CD4-positive, CD25-positive, alpha-beta regulatory T cell (primary cell): ENCODE measurements around the gene IFT22. TPM values are rescaled to one million over a fixed set of nuclear protein-coding genes. Genes with fewer than 3 reads are reported as not detected.
"Not testable (repeated sequence)": the region's sequence is repeated elsewhere in the genome, so short reads cannot be mapped to it uniquely, and the experiment has no call there.

ENCODE experiments used
- ATAC-seq, 2 donors: fragments of 150-1000 bp; cut with Tn5 transposase; one replicate each; pipeline ENCODE4 v1.10.0; 2021; ENCODE audit warnings: low read depth in 2 of 2, moderate number of reproducible peaks in 2 of 2, moderate library complexity in 1 of 2
- DNase-seq, 3 donors: peaks; one replicate each; pipeline versions ENCODE4 v3.0.0 to v3.0.0-alpha.2; 2012 to 2022; ENCODE audit warnings: mixed read lengths in 1 of 3
- H3K27ac ChIP-seq: one replicate; pipeline ENCODE4 v1.7.0; 2013; ENCODE audit warnings: mild to moderate bottlenecking, low read length; ENCODE audit not compliant: insufficient read depth, poor library complexity, severe bottlenecking
- H3K27me3 ChIP-seq: one replicate; pipeline ENCODE4 v1.7.0; 2013; ENCODE audit warnings: low read length; ENCODE audit not compliant: control insufficient read depth, insufficient read depth
- H3K36me3 ChIP-seq: one replicate; pipeline ENCODE4 v1.7.0; 2013; ENCODE audit warnings: mild to moderate bottlenecking, low read length, moderate library complexity; ENCODE audit not compliant: control insufficient read depth, insufficient read depth
- H3K4me1 ChIP-seq: 2 replicates; pipeline ENCODE4 v1.7.0; 2013; ENCODE audit warnings: mild to moderate bottlenecking, low read length; ENCODE audit not compliant: insufficient read depth, control insufficient read depth, poor library complexity, severe bottlenecking
- H3K4me3 ChIP-seq: one replicate; pipeline ENCODE4 v1.7.0; 2013; ENCODE audit warnings: low read depth, mild to moderate bottlenecking, low read length, moderate library complexity
- H3K9me3 ChIP-seq, 2 experiments: 1 replicate in 1 of 2; 2 replicates in 1 of 2; pipeline ENCODE4 v1.7.0; 2013; ENCODE audit warnings: low read length in 2 of 2, mild to moderate bottlenecking in 1 of 2, moderate library complexity in 1 of 2; ENCODE audit not compliant: control insufficient read depth in 2 of 2
- H3K27ac Mint-ChIP-seq, 3 donors: one replicate each; pipeline ENCODE4 v1.8.0; 2020 to 2022; ENCODE audit warnings: mild to moderate bottlenecking in 3 of 3, mixed read lengths in 3 of 3, moderate library complexity in 2 of 3
- H3K27me3 Mint-ChIP-seq: one replicate; pipeline ENCODE4 v1.8.0; 2022; ENCODE audit warnings: mild to moderate bottlenecking, mixed read lengths
- H3K36me3 Mint-ChIP-seq: one replicate; pipeline ENCODE4 v1.8.0; 2020; ENCODE audit warnings: mixed read lengths
- H3K4me1 Mint-ChIP-seq, 4 donors: one replicate each; pipeline ENCODE4 v1.8.0; 2020 to 2022; ENCODE audit warnings: mixed read lengths in 4 of 4, mild to moderate bottlenecking in 1 of 4
- H3K4me3 Mint-ChIP-seq, 4 donors: one replicate each; pipeline ENCODE4 v1.8.0; 2020 to 2022; ENCODE audit warnings: mild to moderate bottlenecking in 4 of 4, mixed read lengths in 4 of 4, moderate library complexity in 3 of 4
- H3K9me3 Mint-ChIP-seq, 7 donors: one replicate each; pipeline ENCODE4 v1.8.0; 2020 to 2022; ENCODE audit warnings: mixed read lengths in 7 of 7, mild to moderate bottlenecking in 3 of 7, moderate library complexity in 2 of 7
- polyA plus RNA-seq, 4 donors: library from polyadenylated mRNA; unstranded; fragments of 300-500 nt; fragmentation: Illumina TruSeq; gene quantifications; one replicate each; pipeline ENCODE4 v1.2.3, GENCODE V29; 2021
- total RNA-seq: library from RNA; stranded (reverse); gene quantifications from one replicate; pipeline ENCODE4 v1.2.3, GENCODE V29; 2022

Gene IFT22
- total and polyA plus RNA-seq, 5 donors from 2014 or later = 1.0 to 6.9 (median 3.8) TPM

DNA sequence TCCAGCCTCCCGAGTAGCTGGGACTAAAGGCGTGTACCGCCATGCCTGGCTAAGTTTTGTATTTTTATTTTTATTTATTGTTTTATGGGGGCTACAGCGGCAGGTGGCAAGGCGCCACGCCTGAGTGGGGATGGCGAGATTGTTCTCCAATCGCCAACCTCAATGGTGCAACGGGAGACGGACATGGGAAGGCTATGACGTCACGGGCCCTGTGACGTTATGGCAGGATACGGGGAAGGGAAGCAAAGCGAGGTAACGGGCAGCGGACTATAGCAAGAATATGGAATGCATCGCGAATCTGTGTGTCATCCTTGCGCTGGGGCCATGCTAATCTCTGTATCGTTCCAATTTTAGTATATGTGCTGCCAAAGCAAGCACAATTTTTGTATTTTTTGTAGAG is 51.9 kb downstream of the IFT22 start:
- H3K36me3 Mint-ChIP-seq = no peaks in the 10 kb centered on the region
- ATAC-seq = no peak
- H3K27ac Mint-ChIP-seq = no peak overlapping the region

DNA sequence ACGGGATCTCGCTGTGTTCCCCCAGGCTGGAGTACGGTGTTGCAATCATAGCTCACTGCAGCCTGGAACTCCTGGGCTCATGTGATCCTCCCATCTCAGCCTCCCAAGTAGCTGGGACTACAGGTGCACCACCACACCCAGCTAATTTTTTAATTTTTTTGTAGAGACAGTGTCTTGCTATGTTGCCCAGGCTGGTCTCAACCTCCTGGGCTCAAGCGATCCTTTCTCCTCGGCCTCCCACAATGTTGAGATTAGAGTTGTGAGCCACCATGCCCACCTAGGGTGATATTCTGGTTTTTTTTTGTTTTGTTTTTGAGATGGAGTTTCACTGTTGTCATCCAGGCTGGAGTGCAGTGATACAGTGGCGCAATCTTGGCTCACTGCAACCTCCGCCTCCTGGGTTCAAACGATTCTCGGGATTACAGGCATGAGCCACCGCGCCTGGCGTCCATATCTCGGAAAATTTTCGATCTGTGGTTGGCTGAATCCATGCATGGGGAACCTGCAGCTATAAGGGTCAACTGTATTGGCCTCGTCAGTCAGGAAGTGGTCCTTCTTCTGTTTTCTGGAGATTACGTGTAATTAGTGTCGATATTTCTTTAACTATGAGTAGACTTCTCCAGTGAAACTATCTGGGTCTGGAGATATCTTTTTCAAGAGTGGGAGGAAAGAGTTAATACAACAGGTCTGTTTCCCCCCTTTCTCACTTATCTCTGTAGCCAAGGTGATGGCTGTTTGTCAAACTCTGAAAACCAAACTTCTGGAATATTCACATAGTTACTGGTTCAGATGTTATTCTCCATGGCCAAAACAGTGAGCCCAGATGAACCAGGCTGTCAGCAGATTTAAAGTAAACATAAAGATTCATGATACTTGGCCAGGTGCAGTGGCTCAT is 55.7 kb downstream of the IFT22 start:
- no peaks in the 10 kb centered on the region for H3K27me3 ChIP-seq
- no peaks in the 10 kb centered on the region for H3K36me3 ChIP-seq
- DNase-seq (no peak), ATAC-seq (no peak)
- H3K27ac ChIP-seq = no peak overlapping the region
- no peaks in the 10 kb centered on the region for H3K9me3 ChIP-seq
- no peaks in the 10 kb centered on the region for H3K36me3 Mint-ChIP-seq
- no peak overlapping the region for H3K27ac Mint-ChIP-seq
- H3K4me1 ChIP-seq = no peaks in the 10 kb centered on the region
- H3K4me3 Mint-ChIP-seq = no peak overlapping the region
- no peaks in the 10 kb centered on the region for H3K4me1 Mint-ChIP-seq
- H3K4me3 ChIP-seq = no peak overlapping the region
- peaks cover 22% of the 10 kb centered on the region for H3K27me3 Mint-ChIP-seq
- no peaks in the 10 kb centered on the region for H3K9me3 Mint-ChIP-seq

More for the DNA sequence above, 51.9 kb downstream of the IFT22 start:
- Mint-ChIP-seq H3K9me3 (peaks cover 0 to 2% (median 0%) of the 10 kb centered on the region in 7 donors), H3K4me1 (no peaks in the 10 kb centered on the region), H3K4me3 (no peak overlapping the region), H3K27me3 (peaks cover 15% of the 10 kb centered on the region)
- Histone ChIP-seq H3K36me3 (no peaks in the 10 kb centered on the region), H3K4me1 (no peaks in the 10 kb centered on the region), H3K27me3 (no peaks in the 10 kb centered on the region), H3K27ac (no peak overlapping the region), H3K9me3 (no peaks in the 10 kb centered on the region), H3K4me3 (no peak overlapping the region)
- DNase-seq = no peak

DNA sequence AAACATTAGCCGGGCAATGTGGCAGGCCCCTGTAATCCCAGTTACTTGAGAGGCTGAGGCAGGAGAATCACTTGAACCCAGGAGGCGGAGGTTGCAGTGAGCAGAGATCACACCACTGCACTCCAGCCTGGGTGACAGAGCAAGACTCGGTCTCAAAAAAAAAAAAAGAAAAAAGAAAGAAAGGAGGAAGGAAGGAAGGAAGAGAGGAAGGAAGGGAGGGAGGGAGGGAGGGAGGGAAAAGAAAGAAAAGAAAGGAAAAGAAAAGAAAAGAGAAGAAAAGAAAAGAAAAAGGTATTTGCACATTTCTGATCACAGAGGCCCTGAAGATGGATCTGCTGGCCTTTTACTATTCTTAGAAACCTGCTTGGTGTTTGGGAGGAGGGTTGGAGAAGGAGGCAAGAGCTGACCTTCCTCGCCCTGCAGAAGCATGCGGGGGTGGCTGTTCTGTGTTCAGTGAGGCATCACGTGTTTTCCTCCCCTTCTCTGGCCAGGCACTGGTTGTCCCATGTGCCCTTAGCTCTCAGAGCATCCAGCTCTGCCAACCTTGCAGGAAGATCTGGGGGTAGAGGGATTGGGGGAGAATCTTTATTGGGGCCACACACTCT is 57.4 kb downstream of the IFT22 start:
- not testable (repeated sequence) for H3K9me3 ChIP-seq, DNase-seq, ATAC-seq, H3K27me3 ChIP-seq, H3K4me3 Mint-ChIP-seq, H3K36me3 Mint-ChIP-seq, H3K27ac ChIP-seq, H3K9me3 Mint-ChIP-seq, H3K4me3 ChIP-seq, H3K27ac Mint-ChIP-seq, H3K36me3 ChIP-seq, H3K4me1 ChIP-seq, H3K4me1 Mint-ChIP-seq
- peaks cover 23% of the 10 kb centered on the region for H3K27me3 Mint-ChIP-seq

Other genes starting within 250 kb of the IFT22 start
- 44.6 TPM for gene TRIM56, start 236.3 kb downstream of the IFT22 start, total RNA-seq
- gene TRIM56, start 236.3 kb downstream of the IFT22 start, polyA plus RNA-seq = 1 to 10 TPM; 3.5 to 7.4 (median 6.3) TPM
- 0.39 TPM for gene SERPINE1, start 194.7 kb downstream of the IFT22 start, total RNA-seq
- not detected for gene SERPINE1, start 194.7 kb downstream of the IFT22 start, polyA plus RNA-seq
- gene AP1S1, start 167.3 kb downstream of the IFT22 start, total RNA-seq = 14.5 TPM
- 1 to 10 TPM; 5.4 to 8.8 (median 6.3) TPM for gene AP1S1, start 167.3 kb downstream of the IFT22 start, polyA plus RNA-seq
- gene VGF, start 156.2 kb downstream of the IFT22 start, total RNA-seq = not detected
- gene VGF, start 156.2 kb downstream of the IFT22 start, polyA plus RNA-seq = not detected
- gene NAT16, start 141.5 kb downstream of the IFT22 start, total RNA-seq = not detected
- gene NAT16, start 141.5 kb downstream of the IFT22 start, polyA plus RNA-seq = not detected
- not detected for gene MOGAT3, start 120.8 kb downstream of the IFT22 start, total RNA-seq
- gene MOGAT3, start 120.8 kb downstream of the IFT22 start, polyA plus RNA-seq = not detected
- gene PLOD3, start 104.2 kb downstream of the IFT22 start, total RNA-seq = 35.4 TPM
- 10 to 100 TPM; 13.8 to 19.7 (median 14.8) TPM for gene PLOD3, start 104.2 kb downstream of the IFT22 start, polyA plus RNA-seq
- gene ZNHIT1, start 103.6 kb downstream of the IFT22 start, total RNA-seq = 41.8 TPM
- gene ZNHIT1, start 103.6 kb downstream of the IFT22 start, polyA plus RNA-seq = 10 to 100 TPM; 67.6 to 99.6 (median 85.0) TPM
- 22.7 TPM for gene CLDN15, start 84.0 kb downstream of the IFT22 start, total RNA-seq
- gene CLDN15, start 84.0 kb downstream of the IFT22 start, polyA plus RNA-seq = 1 to 10 TPM in 1 of 4 donors, under 1 TPM in 3; 0.64 to 1.4 (median 0.82) TPM
- 105 TPM for gene FIS1, start 76.7 kb downstream of the IFT22 start, total RNA-seq
- gene FIS1, start 76.7 kb downstream of the IFT22 start, polyA plus RNA-seq = 100 to 1,000 TPM; 205 to 260 (median 227) TPM
- gene COL26A1, start 41.1 kb upstream of the IFT22 start, total RNA-seq = not detected
- not detected for gene COL26A1, start 41.1 kb upstream of the IFT22 start, polyA plus RNA-seq